GM12872 (cell line): Measurements from ENCODE around the gene CCDC187.

Source experiments
- CTCF ChIP-seq: IDR thresholded peaks from 3 replicates; pipeline ENCODE4 v1.5.1; 2011; ENCODE audit warnings: low read depth, mild to moderate bottlenecking, low read length, moderate library complexity; ENCODE audit not compliant: insufficient read depth

The CCDC187 gene

GRCh38 chr9:136316271-136316751 lies 12.4 kb upstream of the CCDC187 start:
- no peak for TF ChIP-seq CTCF

- TF ChIP-seq CTCF, result no peak
These were observed 11.1 kb upstream of the CCDC187 start for GRCh38 chr9:136314944-136315343.

- no peak for TF ChIP-seq CTCF
These were observed 10.1 kb upstream of the CCDC187 start for GRCh38 chr9:136314056-136314416.

- TF ChIP-seq CTCF, result no peak
These were observed 9.5 kb upstream of the CCDC187 start for GRCh38 chr9:136313111-136314055.

- peak; percentile 63 for TF ChIP-seq CTCF
These were observed 8.5 kb upstream of the CCDC187 start for GRCh38 chr9:136312436-136312835.

- TF ChIP-seq CTCF, result no peak
These were observed 8.1 kb upstream of the CCDC187 start for GRCh38 chr9:136312009-136312375.

GRCh38 chr9:136311051-136312008 lies 7.4 kb upstream of the CCDC187 start:
- no peak for TF ChIP-seq CTCF
